ENCODE results near the gene TRHDE. TPM values are rescaled to one million over a fixed set of nuclear protein-coding genes. Genes with fewer than 3 reads are reported as not detected.

TRHDE gene
- polyA plus RNA-seq, 1 donor (not counting 4 experiments of a cell fraction or from before 2014, with no cell fraction given), result 0.12 TPM

GRCh38 chr12:72505227-72505626 lies 233.1 kb downstream of the TRHDE start:
- Histone ChIP-seq H3K27ac (ENCODE audit: control insufficient read depth, insufficient read depth, low read length) (no peak overlapping the region), H3K9ac (ENCODE audit: control insufficient read depth, extremely low read depth, insufficient read depth, low read length) (no peak overlapping the region), H3K9me1 (ENCODE audit: control insufficient read depth, extremely low read depth, insufficient read depth, low read length) (no peaks in the 10 kb centered on the region), H3K4me1 (ENCODE audit: control insufficient read depth, extremely low read depth, insufficient read depth, low read length) (no peaks in the 10 kb centered on the region), H4K20me1 (ENCODE audit: control insufficient read depth, extremely low read depth, insufficient read depth, low read length) (no peaks in the 10 kb centered on the region), H3K4me3 (ENCODE audit: control insufficient read depth in 2 of 3, extremely low read depth in 1 of 3, insufficient read depth in 2 of 3, low read depth in 1 of 3, low read length in 3 of 3) (no peak overlapping the region), H3K4me2 (ENCODE audit: control insufficient read depth, extremely low read depth, insufficient read depth, low read depth, low read length) (no peak overlapping the region), H3K27me3 (ENCODE audit: control insufficient read depth, extremely low read depth, insufficient read depth, low read length) (no peaks in the 10 kb centered on the region), H3K36me3 (ENCODE audit: control insufficient read depth in 2 of 2, extremely low read depth in 1 of 2, insufficient read depth in 2 of 2, low read length in 2 of 2) (no peaks in the 10 kb centered on the region), H2AFZ (ENCODE audit: control insufficient read depth, low read length) (no peak overlapping the region), H3K9me3 (ENCODE audit: control insufficient read depth, low read depth, low read length) (no peaks in the 10 kb centered on the region), H3K79me2 (ENCODE audit: control insufficient read depth, insufficient read depth, low read length) (no peaks in the 10 kb centered on the region)
- FAIRE-seq (no peak), DNase-seq (ENCODE audit: low read depth, low spot score) (no peak)
- no peak for TF ChIP-seq CTCF (optimal IDR thresholded peaks at IDR 0.05 in 1 of 3, IDR thresholded peaks at IDR 0.05 in 1 of 3, conservative IDR thresholded peaks at IDR 0.05 in 1 of 3; ENCODE audit: extremely low read depth in 1 of 3, insufficient read depth in 2 of 3, low read length in 3 of 3)
- no peak for TF ChIP-seq EZH2 (IDR thresholded peaks at IDR 0.05; ENCODE audit: low read length)
- dilution Hi-C loops (cut with MboI; ENCODE audit: extremely low pct_ligation_motif_present, low sequenced_read_pairs), result no loop called here

GRCh38 chr12:72509891-72510290 lies 237.7 kb downstream of the TRHDE start:
- no peaks in the 10 kb centered on the region for H3K9me3 ChIP-seq (ENCODE audit: control insufficient read depth, low read depth, low read length)
- H3K36me3 ChIP-seq (ENCODE audit: control insufficient read depth in 2 of 2, extremely low read depth in 1 of 2, insufficient read depth in 2 of 2, low read length in 2 of 2), result no peaks in the 10 kb centered on the region
- H3K9ac ChIP-seq (ENCODE audit: control insufficient read depth, extremely low read depth, insufficient read depth, low read length), result no peak overlapping the region
- H3K27me3 ChIP-seq (ENCODE audit: control insufficient read depth, extremely low read depth, insufficient read depth, low read length), result no peaks in the 10 kb centered on the region
- H3K4me2 ChIP-seq (ENCODE audit: control insufficient read depth, extremely low read depth, insufficient read depth, low read depth, low read length), result no peak overlapping the region
- dilution Hi-C loops (cut with MboI; ENCODE audit: extremely low pct_ligation_motif_present, low sequenced_read_pairs), result no loop called here
- TF ChIP-seq CTCF (optimal IDR thresholded peaks at IDR 0.05 in 1 of 3, IDR thresholded peaks at IDR 0.05 in 1 of 3, conservative IDR thresholded peaks at IDR 0.05 in 1 of 3; ENCODE audit: extremely low read depth in 1 of 3, insufficient read depth in 2 of 3, low read length in 3 of 3) (no peak), EZH2 (IDR thresholded peaks at IDR 0.05; ENCODE audit: low read length) (no peak)
- no peaks in the 10 kb centered on the region for H3K79me2 ChIP-seq (ENCODE audit: control insufficient read depth, insufficient read depth, low read length)
- no peaks in the 10 kb centered on the region for H3K9me1 ChIP-seq (ENCODE audit: control insufficient read depth, extremely low read depth, insufficient read depth, low read length)
- no peak overlapping the region for H3K27ac ChIP-seq (ENCODE audit: control insufficient read depth, insufficient read depth, low read length)
- H4K20me1 ChIP-seq (ENCODE audit: control insufficient read depth, extremely low read depth, insufficient read depth, low read length), result no peaks in the 10 kb centered on the region
- no peak for FAIRE-seq
- no peaks in the 10 kb centered on the region for H3K4me1 ChIP-seq (ENCODE audit: control insufficient read depth, extremely low read depth, insufficient read depth, low read length)
- no peak for DNase-seq (ENCODE audit: low read depth, low spot score)
- no peak overlapping the region for H2AFZ ChIP-seq (ENCODE audit: control insufficient read depth, low read length)
- H3K4me3 ChIP-seq (ENCODE audit: control insufficient read depth in 2 of 3, extremely low read depth in 1 of 3, insufficient read depth in 2 of 3, low read depth in 1 of 3, low read length in 3 of 3), result no peak overlapping the region
